HepG2 (cell line): Measurements from ENCODE around the gene MGMT. TPM values are rescaled to one million over a fixed set of nuclear protein-coding genes. Genes with fewer than 3 reads are reported as not detected.

ENCODE experiments used
- ATAC-seq: fragments of 200-7000 bp; cut with Tn5 transposase; 3 replicates; pipeline ENCODE4 v1.9.1; 2020; ENCODE audit warnings: mild to moderate bottlenecking, moderate library complexity
- BruUV-seq: library from RNA; stranded (reverse); fragments of 400-500 nt; replicated peaks from 2 replicates; lab custom pipeline; 2021; lab: Mats Ljungman, UMichigan
- CTCF ChIA-PET: fragments of 300-600 bp; formaldehyde crosslinking; extraction: SDS; loops from one replicate; lab custom pipeline; 2021; ENCODE audit warnings: low total read pairs, inconsistent platforms, low intra/inter-chr PET ratio; lab: Yijun Ruan, JAX
- POLR2A ChIA-PET: fragments of 350-600 bp; sonication (Branson Sonifier 250); formaldehyde crosslinking; loops from one replicate; lab custom pipeline; 2020; ENCODE audit warnings: antibody characterized with exemption, inconsistent platforms; lab: Yijun Ruan, JAX
- DNase-seq: peaks from one replicate; pipeline ENCODE4 v3.0.0-alpha.2; 2015; ENCODE audit warnings: low spot score
- FAIRE-seq: peaks from 3 replicates; lab custom pipeline; 2011; peaks lifted over from hg19 to GRCh38; lab: Jason Lieb, UNC
- H2AFZ ChIP-seq: one replicate; pipeline ENCODE4 v1.6.1; 2011; ENCODE audit warnings: low read length, inconsistent platforms
- H3K27ac ChIP-seq: fragments of 300-600 bp; 3 replicates; pipeline ENCODE4 v1.8.0; 2011; ENCODE audit warnings: mixed run types, mild to moderate bottlenecking, mixed read lengths, low read length, inconsistent platforms; ENCODE audit not compliant: insufficient read depth; ENCODE audit errors: extremely low read length
- H3K27me3 ChIP-seq, 2 experiments: fragments of 200-600 bp in 1 of 2; 2 replicates in 1 of 2; 3 replicates in 1 of 2; pipeline versions ENCODE4 v1.6.0 to v1.8.0; 2011; ENCODE audit warnings: low read length in 2 of 2, mild to moderate bottlenecking in 2 of 2, moderate library complexity in 2 of 2, inconsistent platforms in 1 of 2; ENCODE audit not compliant: insufficient read depth in 2 of 2, control insufficient read depth in 1 of 2
- H3K36me3 ChIP-seq, 2 experiments: fragments of 200-600 bp in 1 of 2; replicated peaks in 1 of 2; 2 replicates in 1 of 2; 3 replicates in 1 of 2; pipeline versions ENCODE4 v1.5.1 to v1.8.0; 2011; ENCODE audit warnings: low read length in 2 of 2, inconsistent platforms in 1 of 2; ENCODE audit not compliant: insufficient read depth in 2 of 2, control insufficient read depth in 1 of 2
- H3K4me1 ChIP-seq: 2 replicates; pipeline ENCODE4 v1.5.1; 2012; ENCODE audit warnings: low read length, inconsistent platforms; ENCODE audit not compliant: insufficient read depth
- H3K4me2 ChIP-seq: 2 replicates; pipeline ENCODE4 v1.6.0; 2011; ENCODE audit warnings: low read depth, low read length, inconsistent platforms
- H3K4me3 ChIP-seq, 3 experiments: fragments of 200-600 bp in 1 of 3; sonication (generic), shearing (Covaris generic) in 1 of 3; replicated peaks in 1 of 3; 2 replicates each; pipeline ENCODE4 v1.5.1; 2011 to 2016; ENCODE audit warnings: low read length in 3 of 3, inconsistent platforms in 2 of 3, low read depth in 2 of 3, mild to moderate bottlenecking in 2 of 3, control low read depth in 1 of 3, mixed read lengths in 1 of 3; ENCODE audit not compliant: insufficient read depth in 1 of 3
- H3K79me2 ChIP-seq: one replicate; pipeline ENCODE4 v1.6.1; 2011; ENCODE audit warnings: low read length, inconsistent platforms; ENCODE audit not compliant: insufficient read depth
- H3K9ac ChIP-seq: 2 replicates; pipeline ENCODE4 v1.6.0; 2011; ENCODE audit warnings: mild to moderate bottlenecking, low read depth, low read length, inconsistent platforms; ENCODE audit not compliant: insufficient read depth
- H3K9me3 ChIP-seq: 2 replicates; pipeline ENCODE4 v1.5.1; 2012; ENCODE audit warnings: mild to moderate bottlenecking, low read length
- H4K20me1 ChIP-seq: 2 replicates; pipeline ENCODE4 v1.6.0; 2011; ENCODE audit warnings: inconsistent platforms, mild to moderate bottlenecking, low read length, moderate library complexity; ENCODE audit not compliant: insufficient read depth
- AHR ChIP-seq: IDR thresholded peaks from 2 replicates; pipeline ENCODE4 v1.6.1; 2018; ENCODE audit warnings: missing genetic modification reagents, missing compliant biosample characterization
- CBX1 ChIP-seq: IDR thresholded peaks from one replicate; pipeline ENCODE4 v1.6.1; 2016; ENCODE audit warnings: antibody characterized with exemption, low read depth
- HMG20A ChIP-seq: IDR thresholded peaks from 2 replicates; pipeline ENCODE4 v1.6.1; 2016; ENCODE audit warnings: borderline replicate concordance
- MXD4 ChIP-seq: IDR thresholded peaks from 2 replicates; pipeline ENCODE4 v1.6.1; 2016; ENCODE audit warnings: mild to moderate bottlenecking, missing biosample characterization, missing genetic modification reagents
- NFYC ChIP-seq: IDR thresholded peaks from 2 replicates; pipeline ENCODE4 v1.6.1; 2016; ENCODE audit warnings: missing genetic modification reagents, missing compliant biosample characterization
- PCBP2 ChIP-seq: fragments of 200-400 bp; formaldehyde crosslinking; optimal IDR thresholded peaks from 2 replicates; pipeline ENCODE3; 2018; ENCODE audit warnings: low read length, low read depth; ENCODE audit not compliant: poor library complexity, severe bottlenecking
- ZKSCAN8 ChIP-seq: IDR thresholded peaks from 2 replicates; pipeline ENCODE4 v1.6.1; 2016; ENCODE audit warnings: borderline replicate concordance, missing genetic modification reagents, missing compliant biosample characterization
- ZNF318 ChIP-seq: sonication (generic); formaldehyde crosslinking; IDR thresholded peaks from 2 replicates; pipeline ENCODE4 v1.4.0; 2020; ENCODE audit warnings: mild to moderate bottlenecking, missing genetic modification reagents
- ZNF383 ChIP-seq: sonication (generic); formaldehyde crosslinking; IDR thresholded peaks from 2 replicates; pipeline ENCODE4 v1.4.0; 2020; ENCODE audit warnings: missing genetic modification reagents, mild to moderate bottlenecking, borderline replicate concordance
- ZNF446 ChIP-seq: sonication (generic); formaldehyde crosslinking; IDR thresholded peaks from 2 replicates; pipeline ENCODE4 v1.5.0; 2020; ENCODE audit warnings: mild to moderate bottlenecking, missing genetic modification reagents
- ZNF530 ChIP-seq: sonication (generic); formaldehyde crosslinking; IDR thresholded peaks from 2 replicates; pipeline ENCODE4 v1.5.0; 2020; ENCODE audit warnings: low read depth, mild to moderate bottlenecking, missing genetic modification reagents
- ZNF567 ChIP-seq: sonication (generic); formaldehyde crosslinking; IDR thresholded peaks from 2 replicates; pipeline ENCODE4 v1.8.1; 2023; ENCODE audit warnings: mild to moderate bottlenecking, missing genetic modification reagents, borderline replicate concordance
- WGBS: methylation state at CpG from one replicate; pipeline ENCODE4 v1.1.6; 2017; ENCODE audit warnings: low lambda C conversion rate; 5-methylcytosine and 5-hydroxymethylcytosine counted together
- in situ Hi-C: cut with HindIII; loops from 2 replicates; pipeline ENCODE4 v1.10.0; 2017; ENCODE audit warnings: low pct_unique_long_range_greater_than_20kb; ENCODE audit not compliant: extremely low pct_ligation_motif_present
- intact Hi-C: fragments of 100-400 bp; cut with micrococcal nuclease; formaldehyde crosslinking; loops from one replicate; pipeline ENCODE4 v1.10.0; 2022; ENCODE audit not compliant: unreplicated experiment
- polyA plus RNA-seq, 8 experiments: library from polyadenylated mRNA; depleted of rRNA in 3 of 8; stranded (reverse) in 7 of 8; unstranded in 1 of 8; fragments of >200 nt; fragmentation: Illumina TruSeq in 4 of 8; extraction: Trizol in 4 of 8; gene quantifications; 2 replicates each; pipeline versions ENCODE4 v1.2.1 to v1.2.3, GENCODE V29; 2011 to 2016; ENCODE audit warnings: low read depth in 4 of 8, missing spikeins in 1 of 8, mixed read lengths in 1 of 8; ENCODE audit not compliant: insufficient read depth in 1 of 8
- total RNA-seq, 5 experiments: library from RNA; depleted of rRNA; stranded (reverse); fragments of >200 nt; fragmentation: Illumina TruSeq; extraction: Trizol; gene quantifications; 2 replicates each; pipeline ENCODE4 v1.2.3, GENCODE V29; 2016; ENCODE audit warnings: low read depth in 1 of 5

Gene MGMT
- total and polyA plus RNA-seq, 2 of the 13 experiments (the other 11 are each of a cell fraction or from before 2014, with no cell fraction given): 12.0 to 19.5 TPM

GRCh38 chr10:129712000-129712399, 245.0 kb downstream of the MGMT start (continued):
- TF ChIP-seq ZNF318 (CRISPR knock-in tag) (no peak), CBX1 (no peak), ZNF530 (CRISPR knock-in tag) (no peak), HMG20A (no peak)

GRCh38 chr10:129713659-129714265, 246.7 kb downstream of the MGMT start:
- DNase-seq (no peak), ATAC-seq (no peak), FAIRE-seq (no peak)
- in situ Hi-C loops (no loop called here), intact Hi-C loops (no loop called here)
- Histone ChIP-seq H3K9me3 (no peaks in the 10 kb centered on the region), H3K4me2 (no peak overlapping the region), H3K27ac (no peak overlapping the region), H3K27me3 (no peaks in the 10 kb centered on the region), H3K9ac (no peak overlapping the region), H3K4me3 (no peak overlapping the region), H3K36me3 (0 out of 5 replicates have a peak, but pooled peaks cover 0 to 1% of the 10 kb centered on the region in 2 experiments), H3K79me2 (no peaks in the 10 kb centered on the region), H2AFZ (no peak overlapping the region), H4K20me1 (no peaks in the 10 kb centered on the region), H3K4me1 (peaks cover 9% of the 10 kb centered on the region; the same call in 1 of the 2 replicates)
- no TSS peak for BruUV-seq
- TF ChIP-seq ZNF383: no peak
- no peak for TF ChIP-seq ZNF446 (CRISPR knock-in tag)
- no peak for TF ChIP-seq ZKSCAN8
- no peak for TF ChIP-seq ZNF567
- TF ChIP-seq MXD4: no peak
- TF ChIP-seq PCBP2: no peak
- no peak for TF ChIP-seq NFYC (CRISPR knock-in tag)
- no peak for TF ChIP-seq AHR
- CTCF ChIA-PET: no interaction called here
- POLR2A ChIA-PET: no interaction called here
- WGBS: 78% methylated on average over 6 of the region's 14 CpGs
